K562 treated with DMSO at 1 percent for 48 hours (cell line): ENCODE data around the gene MOB1B. TPM values are rescaled to one million over a fixed set of nuclear protein-coding genes. Genes with fewer than 3 reads are reported as not detected.

Source experiments
- total RNA-seq: library from RNA; unstranded; fragments of 300-600 nt; gene quantifications from 2 replicates; pipeline ENCODE4 v1.2.3, GENCODE V29; 2022; ENCODE audit warnings: low replicate concordance; ENCODE audit errors: extremely low read depth

Gene MOB1B
- not detected in 2 replicates for total RNA-seq

GRCh38 chr4:70901984-70902576 is at the start of gene MOB1B:
Gene MOB1B, plus strand, starts transcription at chr4:70902369. Its CDS starts 168 bp downstream, at chr4:70902537.

GRCh38 chr4:70993181-70994068 is 91.3 kb downstream of the MOB1B start, which contains the start of gene DCK:
Gene DCK, plus strand, starts transcription at chr4:70993649. Its CDS starts 187 bp downstream, at chr4:70993836.

Other genes with a start within 250 kb of the MOB1B start
- not detected in 2 replicates for gene JCHAIN, start 235.9 kb upstream of the MOB1B start, total RNA-seq
- gene UTP3, start 213.8 kb upstream of the MOB1B start, total RNA-seq = not detected in 2 replicates
- gene RUFY3, start 180.4 kb upstream of the MOB1B start, total RNA-seq = not detected in 2 replicates
- not detected in 2 replicates for gene GRSF1, start 62.5 kb upstream of the MOB1B start, total RNA-seq
- gene DCK, start 91.3 kb downstream of the MOB1B start, total RNA-seq = not detected in 2 replicates